Central memory CD4-positive, alpha-beta T cell (primary cell): ENCODE measurements around the gene DDA1.
"Not testable (repeated sequence)": the region's sequence is repeated elsewhere in the genome, so short reads cannot be mapped to it uniquely, and the experiment has no call there.

Experiments used
- DNase-seq: peaks from one replicate; pipeline ENCODE4 v3.0.0; 2022

The DDA1 gene

DNA sequence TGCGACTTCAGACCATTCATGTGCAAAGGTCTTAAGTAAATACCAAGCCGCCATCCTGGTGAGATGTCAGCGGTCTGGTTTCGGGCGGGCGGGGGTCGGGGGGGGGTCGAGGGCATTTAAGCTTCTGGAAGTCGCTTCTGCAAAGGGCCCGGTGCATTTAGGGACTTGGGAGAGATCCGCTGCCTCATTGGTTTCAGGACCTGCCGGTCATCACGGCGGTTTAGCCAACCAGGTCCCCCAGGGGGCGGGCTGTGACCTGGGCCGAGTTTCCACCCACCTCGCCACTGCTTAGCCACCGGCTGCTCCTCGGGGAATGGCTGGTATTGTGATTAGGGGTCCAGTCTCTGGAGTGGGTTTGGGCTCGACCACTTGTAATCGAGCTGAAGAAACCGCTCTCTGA, 19.9 kb upstream of the DDA1 start:
- DNase-seq, result no peak

DNA sequence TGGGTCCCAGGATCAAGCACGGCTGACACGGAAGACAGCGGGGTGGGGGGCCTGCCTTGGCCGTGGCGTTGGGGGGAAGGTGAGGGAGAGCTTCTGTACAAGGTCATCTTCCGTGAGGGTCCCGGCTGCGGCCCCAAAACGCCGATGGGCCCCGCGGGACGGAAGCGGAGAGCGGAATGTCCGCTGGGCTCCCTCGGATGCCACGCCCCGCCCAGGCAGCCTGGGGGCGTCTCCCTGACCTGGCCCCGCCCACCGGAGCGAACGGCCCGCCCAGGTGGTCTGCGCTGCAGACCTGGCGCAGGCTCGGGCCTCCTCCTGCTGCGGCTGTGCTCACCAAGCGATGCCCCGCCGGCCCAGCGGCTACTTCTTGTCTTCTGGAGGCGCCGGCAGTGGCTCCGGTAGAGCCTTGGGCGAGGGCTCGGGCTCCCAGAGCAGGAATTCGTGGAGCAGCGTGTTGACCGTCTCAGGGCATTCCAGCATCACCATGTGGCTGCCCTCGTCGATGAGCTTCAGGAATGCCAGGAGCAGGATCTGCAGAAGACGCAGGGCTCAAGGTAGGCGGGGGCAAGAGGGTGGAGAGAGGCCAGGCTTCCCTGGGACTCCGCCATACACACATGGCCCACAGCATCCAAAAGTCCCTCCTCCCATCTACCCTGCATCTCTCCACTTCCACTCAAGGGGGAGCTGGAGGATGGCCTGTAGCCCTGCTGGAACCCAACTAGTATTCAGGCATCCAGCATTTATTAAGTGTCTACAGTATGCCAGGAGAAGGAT, 16.9 kb upstream of the DDA1 start:
- peak; percentile 76 for DNase-seq

DNA sequence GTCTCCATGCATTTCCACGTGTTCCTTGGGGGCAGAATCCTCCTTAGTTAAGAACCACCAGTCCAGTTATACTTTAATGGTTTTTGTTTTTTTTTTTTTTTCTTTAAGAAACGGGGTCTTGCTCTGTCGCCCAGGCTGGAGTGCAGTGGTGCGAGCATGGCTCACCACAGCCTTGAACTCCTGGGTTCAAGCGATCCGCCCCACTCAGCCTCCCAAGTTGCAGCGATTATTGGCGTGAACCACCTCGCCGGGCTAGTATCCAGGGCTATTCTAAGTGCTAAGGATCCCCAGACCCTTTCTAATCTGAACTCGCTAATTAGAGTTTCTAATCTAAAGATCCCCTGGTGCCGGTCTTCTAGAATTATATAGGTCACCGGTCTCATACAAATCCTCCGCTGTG, 15.8 kb upstream of the DDA1 start:
- DNase-seq, result no peak

DNA sequence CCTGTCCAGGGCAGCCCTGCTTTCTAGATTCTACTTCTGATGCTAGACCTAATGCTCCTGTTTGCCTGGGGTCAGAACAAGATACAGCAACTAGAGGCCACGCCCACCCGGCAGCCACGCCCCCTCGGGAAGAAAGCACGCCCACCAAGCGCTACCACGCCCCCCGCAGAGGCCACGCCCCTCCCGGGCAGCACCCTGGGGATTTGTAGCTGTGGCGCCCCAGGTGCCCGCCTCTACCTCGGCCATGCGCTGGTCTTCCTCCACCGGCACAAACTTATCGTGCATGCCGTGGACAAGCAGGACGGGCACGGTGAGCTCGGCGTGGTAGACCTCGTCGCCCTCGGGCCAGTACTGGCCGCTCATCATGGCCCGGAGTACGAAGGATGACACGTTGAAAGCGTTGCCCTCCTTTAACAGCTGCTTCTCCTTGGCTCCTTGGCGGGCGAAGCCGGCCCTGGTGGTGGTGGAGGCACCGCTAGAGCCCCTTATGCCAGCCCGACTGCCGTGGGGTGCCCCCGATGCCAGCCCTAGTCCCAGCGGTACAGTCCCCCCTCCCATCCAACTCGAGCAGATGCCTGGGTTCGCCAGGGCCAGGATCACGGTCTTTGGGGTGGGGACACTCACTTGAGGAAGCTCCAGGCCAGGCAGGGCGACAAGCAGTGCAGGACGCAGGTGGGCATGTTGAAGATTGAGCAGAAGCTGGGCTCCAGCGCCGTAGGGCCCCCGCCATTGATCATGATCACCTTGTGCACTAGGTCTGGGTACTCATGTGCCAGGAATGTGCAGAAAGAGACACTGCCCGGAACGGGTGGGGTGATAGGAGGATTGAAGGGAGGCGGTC, 15.1 kb upstream of the DDA1 start:
- DNase-seq, result peak; percentile 36

DNA sequence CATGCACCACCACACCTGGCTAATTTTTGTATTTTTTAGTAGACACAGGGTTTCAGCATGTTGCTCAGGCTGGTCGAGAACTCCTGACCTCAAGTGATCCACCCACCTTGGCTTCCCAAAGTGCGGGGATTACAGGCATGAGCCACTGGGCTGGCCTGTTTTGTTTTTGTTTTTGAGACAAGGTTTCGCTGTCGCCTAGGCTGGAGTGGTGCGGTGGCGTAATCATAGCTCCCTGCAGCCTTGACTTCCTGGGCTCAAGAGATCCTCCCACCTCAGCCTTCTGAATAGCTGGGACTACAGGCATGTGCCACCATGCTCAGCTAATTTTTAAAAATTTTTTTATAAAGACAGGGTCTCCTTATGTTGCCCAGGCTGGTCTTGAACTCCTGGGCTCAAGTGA, 13.8 kb upstream of the DDA1 start:
- not testable (repeated sequence) for DNase-seq

DNA sequence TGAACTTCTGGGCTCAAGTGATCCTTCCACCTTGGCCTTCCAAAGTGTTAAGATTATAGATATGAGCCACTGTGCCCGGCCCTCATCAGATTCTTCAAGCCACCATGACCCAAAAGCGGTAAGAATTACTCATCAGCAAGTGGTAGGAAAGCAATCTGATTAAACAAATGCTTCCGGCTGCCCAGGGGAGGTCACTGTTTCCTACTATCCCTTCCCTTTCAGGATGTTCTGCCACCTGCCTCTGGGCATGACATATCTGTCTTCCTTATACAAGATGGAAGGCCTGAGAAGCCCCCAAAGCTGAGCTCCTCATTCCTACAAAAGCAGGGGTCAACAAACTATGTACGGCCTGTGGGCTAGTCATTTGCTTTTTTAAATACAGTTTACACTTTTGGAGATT, 13.1 kb upstream of the DDA1 start:
- DNase-seq, result no peak

DNA sequence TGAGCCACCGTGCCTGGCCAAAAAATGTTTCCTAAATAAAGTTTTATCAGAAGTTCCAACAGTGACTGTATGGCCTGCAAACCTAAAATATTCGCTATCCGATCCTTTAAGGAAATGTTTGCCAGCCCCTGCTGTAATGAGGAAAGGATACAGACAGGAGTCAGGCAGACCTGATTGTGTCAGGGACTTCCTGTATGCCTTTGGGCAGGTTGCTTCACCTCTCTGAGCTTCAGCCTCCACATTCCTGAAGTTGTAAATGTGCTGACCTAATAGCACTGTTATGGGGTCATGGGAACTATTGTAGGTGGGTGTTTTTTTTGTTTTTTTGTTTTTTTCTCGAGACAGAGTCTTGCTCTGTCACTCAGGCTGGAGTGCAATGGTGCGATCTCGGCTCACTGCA, 12.4 kb upstream of the DDA1 start:
- no peak for DNase-seq

DNA sequence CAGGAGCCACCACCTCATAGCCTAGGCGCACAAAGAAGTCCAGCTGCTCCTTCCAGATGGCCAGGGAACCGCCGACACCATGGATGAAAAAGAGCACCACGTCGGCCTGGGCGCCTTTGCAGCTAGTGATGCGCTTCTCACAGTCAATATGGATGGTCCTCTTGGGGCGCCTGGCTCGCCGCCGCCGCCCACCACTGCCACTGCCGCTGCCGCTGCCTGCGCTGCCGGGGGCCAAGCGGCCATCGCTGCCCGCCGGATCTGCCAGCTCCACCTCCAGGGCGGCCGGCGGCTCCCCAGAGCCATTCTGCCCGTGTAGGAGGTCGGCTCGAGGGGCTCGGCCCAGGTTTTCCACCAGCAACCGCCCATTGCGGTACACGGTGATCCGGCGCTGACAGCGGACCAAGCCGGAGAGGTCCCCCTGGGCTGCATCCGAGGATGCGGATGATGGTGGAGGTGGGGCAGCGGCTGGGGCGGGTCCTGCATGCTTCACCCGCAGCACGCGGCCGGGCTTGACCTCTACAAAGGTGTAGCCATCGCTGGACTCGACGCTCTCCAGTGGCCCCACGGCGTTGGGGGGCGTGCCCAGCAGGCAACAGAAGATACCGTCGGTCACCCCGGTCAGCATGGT, 8.3 kb upstream of the DDA1 start:
- no peak for DNase-seq

DNA sequence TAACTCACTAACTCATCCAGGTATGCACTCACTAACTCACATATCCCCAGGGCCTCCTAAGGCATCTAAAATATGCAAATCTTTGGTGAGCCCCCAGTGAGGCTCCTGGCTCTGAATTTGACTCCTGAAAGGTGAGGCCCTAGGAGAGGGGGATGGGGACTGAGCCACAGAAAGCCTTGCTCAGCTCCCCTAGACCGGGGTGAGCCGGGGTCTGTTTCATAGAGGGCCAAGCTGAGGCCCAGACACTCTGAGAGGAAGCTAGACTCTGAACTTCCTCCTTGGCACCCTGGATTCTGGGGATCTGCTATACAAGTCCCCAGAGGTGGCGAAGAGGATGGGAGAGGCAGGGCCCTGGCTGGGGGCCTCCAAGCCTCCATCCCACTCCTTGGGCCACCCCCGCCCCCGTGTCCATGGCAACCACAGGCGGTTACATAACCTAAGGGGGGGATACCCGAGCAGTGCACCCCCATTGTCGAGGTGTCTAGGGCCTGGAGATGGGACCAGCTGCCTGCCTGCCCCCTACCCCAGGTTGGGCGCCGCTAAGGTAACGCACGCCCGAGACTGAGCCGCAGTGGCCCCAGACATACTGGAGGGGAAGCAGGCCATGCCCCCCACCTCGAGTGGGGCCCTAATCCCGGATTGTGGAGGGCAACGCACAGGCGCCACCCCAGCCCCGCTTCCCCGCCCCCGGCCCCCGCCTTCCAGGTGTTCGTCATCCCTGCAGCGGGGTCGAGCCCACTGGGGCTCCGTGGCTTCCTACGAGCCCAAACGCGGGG, 6.8 kb upstream of the DDA1 start:
- no peak for DNase-seq

DNA sequence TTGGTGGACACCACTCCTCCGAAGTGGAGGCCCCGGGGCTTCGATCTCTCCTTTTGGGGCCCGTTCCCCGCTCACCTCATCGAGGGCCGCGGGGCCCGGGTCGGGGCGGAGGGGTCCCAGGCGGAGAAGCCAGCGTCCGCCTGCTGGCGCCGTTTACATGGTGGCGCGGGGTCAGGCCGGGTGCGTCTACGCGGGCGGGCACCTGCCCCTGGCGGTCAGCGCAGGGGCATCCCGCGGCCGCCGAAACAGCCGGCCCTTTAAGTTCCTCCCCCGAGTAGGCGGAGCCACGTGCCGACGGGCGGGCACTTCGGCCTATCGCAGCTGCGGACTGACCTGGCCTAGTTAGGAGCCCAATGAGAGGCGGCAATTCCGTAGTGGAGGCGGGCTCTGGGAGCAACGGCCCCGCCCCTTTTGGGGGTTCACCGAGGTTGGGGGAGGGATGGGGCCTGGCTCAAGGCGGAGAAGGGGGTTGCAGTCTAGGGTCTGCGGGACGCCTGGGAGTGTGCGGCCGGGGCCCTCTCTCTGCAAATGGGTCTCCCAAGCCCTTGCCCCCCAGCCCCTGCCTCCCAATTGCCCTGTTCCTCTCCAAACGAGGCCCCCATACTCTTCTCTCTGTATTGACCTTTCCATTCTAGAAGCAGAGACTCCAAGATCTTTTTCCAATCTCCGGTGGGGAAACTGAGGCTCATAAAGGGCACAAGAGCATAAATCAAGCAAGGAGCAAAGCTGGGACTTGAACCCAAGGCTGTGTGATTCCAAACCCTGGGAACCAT, 6.0 kb upstream of the DDA1 start, which contains the start of gene ABHD8:
Gene ABHD8, minus strand, starts transcription at position 259 of the 773 bp plus-strand sequence. CDS start 1,809 bp downstream, outside the sequence.
- DNase-seq, result peak; percentile 88

DNA sequence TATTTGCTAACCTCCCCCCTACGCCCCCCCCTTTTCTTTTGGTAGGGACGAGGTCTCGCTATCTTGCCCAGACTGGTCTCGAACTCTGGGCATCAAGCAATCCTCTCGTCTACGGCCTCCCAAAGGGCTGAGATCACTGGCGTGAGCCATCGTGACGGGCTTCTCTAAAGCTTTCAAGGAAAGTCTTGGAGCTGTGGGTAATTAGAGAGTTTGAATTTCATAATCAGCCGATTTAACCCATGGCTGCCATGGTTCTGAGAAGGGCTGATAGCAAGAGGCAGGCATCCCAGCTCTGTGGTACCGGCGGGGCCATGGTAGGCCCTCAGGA, 5.5 kb upstream of the DDA1 start:
- DNase-seq, result no peak

DNA sequence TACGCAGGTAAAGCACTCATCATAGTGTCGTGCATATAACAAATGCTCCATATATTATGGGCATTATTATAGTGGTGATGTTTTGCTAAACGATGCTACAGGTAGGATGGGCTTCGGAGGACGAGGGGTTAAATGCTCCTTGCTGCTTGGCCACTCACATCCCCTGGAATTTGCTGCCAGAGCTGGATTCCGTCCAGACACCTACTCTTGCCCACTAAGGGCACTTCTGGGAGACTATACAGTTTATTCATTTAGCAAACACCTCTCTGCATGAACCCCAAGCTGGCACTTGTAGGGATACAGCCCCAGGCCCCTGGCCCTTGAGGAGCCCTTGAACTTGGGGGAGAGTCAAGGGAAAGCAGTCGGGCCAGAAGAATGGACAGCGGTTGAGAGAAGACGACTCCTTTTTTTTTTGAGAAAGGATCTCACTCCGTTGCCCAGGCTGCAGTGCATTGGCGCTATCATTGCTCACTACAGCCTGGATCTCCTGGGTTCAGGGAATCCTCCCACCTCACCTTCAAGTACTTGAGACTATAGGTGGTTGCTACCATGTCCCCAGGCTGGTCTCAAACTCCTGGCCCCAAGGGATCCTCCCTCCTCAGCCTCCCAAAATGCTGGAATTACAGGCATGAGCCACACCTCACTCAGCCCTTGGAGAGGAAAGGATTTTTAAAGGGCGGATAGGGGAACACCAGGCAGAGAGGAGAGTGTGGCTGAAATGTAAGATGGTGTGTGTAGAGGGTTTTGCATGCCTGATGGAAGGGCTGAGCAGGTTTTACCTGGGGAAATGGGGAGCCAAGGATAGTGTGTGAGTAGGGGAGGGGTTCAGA, 4.8 kb upstream of the DDA1 start:
- no peak for DNase-seq

DNA sequence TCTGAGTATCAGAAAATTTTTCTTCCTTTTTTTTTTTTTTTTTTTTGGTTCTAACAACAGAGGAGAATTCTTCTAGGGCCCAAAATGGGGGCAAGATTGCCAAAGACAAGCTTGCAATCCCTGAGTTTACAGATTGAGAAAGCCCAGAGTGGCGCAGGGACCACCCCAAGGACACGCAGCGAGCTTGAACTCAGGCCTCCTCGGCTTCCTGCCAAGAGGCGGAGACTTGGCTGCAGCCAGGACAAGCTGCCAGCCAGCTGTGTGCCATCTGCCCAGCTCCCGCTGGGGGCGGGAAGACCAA, 4.2 kb upstream of the DDA1 start:
- no peak for DNase-seq

DNA sequence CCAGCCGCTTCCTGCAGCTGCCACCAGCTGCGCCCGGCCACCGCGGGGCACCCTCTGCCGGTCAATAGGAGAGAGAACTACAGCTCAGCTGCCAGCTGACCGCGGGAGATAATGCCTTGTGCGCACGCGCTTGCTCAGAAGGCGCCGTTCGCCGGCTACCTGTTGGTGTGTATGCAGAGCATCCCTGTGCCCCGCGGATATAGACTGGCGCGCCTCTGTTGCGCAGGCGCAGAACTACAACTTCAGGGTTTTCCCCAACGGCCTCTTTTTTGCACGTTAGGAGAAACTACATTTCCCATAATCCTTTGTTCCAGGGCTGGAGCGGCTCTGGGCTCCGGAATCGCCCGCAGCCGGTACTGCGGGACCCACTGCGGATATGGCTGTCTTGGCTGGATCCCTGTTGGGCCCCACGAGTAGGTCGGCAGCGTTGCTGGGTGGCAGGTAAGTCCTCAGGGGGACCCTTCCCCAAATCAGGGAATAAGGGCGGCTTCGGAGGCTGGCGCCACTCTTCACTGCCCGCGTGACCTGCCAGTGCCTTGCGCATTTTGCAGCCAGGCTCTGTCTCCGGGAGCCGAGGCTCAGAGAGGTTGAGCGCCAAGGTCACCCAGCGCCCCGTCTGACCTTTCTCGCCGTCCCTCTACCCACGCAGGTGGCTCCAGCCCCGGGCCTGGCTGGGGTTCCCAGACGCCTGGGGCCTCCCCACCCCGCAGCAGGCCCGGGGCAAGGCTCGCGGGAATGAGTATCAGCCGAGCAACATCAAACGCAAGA, 3.7 kb upstream of the DDA1 start, which contains the start of gene MRPL34:
Gene MRPL34, plus strand, starts transcription at position 356 of the 768 bp plus-strand sequence. Its CDS starts 21 bp downstream, at position 377.
- DNase-seq, result peak; percentile 96

DNA sequence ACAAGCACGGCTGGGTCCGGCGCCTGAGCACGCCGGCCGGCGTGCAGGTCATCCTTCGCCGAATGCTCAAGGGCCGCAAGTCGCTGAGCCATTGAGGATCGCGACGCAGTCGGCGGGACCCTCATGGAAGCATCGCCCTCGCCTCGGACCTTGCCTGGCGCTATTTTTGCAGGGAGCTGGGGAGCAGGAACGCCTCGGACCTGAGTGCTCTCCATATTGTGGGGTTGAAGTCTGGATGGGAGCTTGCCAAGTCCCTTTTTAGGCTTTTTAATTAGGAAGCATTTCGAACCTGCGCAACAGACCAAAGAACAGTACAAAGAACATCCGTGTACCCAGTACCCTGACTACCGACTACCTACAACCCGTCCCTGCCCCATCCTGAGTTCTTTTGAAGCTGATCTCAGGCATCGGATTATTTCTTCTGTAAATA, 3.1 kb upstream of the DDA1 start:
- no peak for DNase-seq

DNA sequence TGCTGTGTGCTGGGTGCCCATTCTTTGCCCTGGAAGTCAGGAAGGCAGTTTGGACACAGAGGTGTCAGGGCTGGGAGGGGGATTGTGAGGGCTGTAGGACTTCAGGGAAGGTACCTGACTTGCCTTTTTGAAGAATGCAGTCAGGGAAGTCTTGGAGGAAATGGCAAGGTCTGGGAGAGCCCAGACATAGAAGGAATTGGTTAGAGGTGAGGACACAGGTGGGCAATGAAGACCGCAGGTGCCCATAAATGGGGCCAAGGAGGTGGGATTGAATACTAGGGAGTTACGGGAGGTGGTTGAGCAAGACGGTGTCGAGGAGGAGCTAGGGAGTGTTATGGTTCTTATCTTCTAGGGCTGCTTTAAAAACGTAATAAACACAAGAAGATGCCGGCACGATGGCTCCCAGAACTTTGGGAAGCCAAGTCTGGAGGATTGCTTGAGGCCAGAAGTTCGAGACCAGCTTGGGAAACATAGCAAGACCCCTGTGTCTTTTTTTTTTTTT, 1.4 kb upstream of the DDA1 start:
- no peak for DNase-seq

DNA sequence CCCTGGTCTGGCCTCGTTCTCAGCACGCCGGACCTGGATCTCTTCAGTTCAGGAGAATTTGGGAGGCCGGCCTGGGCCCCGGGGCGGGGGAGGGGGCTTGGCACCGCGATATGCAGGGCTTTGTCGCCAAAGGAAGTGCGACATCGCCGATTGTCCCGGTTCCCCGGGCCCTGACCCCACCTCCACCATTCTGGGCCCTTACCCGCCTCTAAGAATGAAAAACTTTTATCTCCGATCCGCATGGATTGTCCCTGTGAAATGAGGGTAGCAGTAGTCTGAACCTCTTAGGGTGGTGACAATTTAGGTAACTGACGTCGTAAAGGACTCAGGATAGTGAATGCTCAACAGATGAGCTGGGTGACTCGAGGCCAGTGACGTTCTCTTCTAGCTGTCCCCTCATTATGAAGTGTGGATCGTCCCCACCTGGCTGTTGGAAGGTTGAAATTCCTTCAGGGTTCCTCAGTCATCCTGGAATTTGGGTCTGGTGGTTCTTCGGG, 650 bp downstream of the DDA1 start:
- DNase-seq, result no peak

DNA sequence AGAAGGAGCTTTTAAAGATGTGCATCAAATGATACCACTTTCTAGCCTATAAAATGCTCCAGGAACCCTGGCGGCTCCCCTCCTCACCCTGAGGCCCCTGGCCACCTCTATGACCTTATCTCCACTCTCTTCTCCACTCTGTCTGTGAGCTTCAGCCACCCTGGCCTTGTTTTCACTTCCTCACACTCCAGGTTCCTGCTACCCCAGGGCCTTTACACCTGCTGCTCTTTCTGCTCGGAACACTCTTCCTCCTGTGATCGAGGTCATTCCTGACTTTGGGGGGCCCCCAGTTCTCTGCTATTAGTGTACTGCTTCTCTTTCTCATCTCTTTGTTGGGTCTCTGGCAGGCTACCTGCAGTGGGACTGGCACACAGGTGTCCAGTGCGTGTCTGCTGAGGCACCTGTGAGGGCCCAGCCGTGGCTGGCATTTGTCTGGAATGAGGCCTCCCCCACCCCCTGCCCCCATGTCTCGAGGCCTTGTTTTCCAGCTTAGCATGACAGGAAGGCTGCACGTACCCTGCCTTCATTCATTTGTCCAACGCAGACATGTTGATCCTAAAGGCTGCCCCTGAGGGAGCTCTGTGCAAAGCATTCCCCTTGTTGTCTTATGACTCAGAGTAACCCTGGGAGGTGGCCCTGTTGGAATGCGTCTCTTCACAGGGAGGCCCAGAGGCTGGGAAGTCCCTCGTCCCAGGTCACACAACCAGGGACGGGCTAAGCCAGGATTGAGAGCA, 2.3 kb downstream of the DDA1 start:
- no peak for DNase-seq
